HepG2 (cell line): ENCODE measurements around the gene AEBP1. TPM values are rescaled to one million over a fixed set of nuclear protein-coding genes. Genes with fewer than 3 reads are reported as not detected.

Experiments
- ATAC-seq: fragments of 200-7000 bp; cut with Tn5 transposase; 3 replicates; pipeline ENCODE4 v1.9.1; 2020; ENCODE audit warnings: mild to moderate bottlenecking, moderate library complexity
- BruUV-seq: library from RNA; stranded (reverse); fragments of 400-500 nt; replicated peaks from 2 replicates; lab custom pipeline; 2021; lab: Mats Ljungman, UMichigan
- CTCF ChIA-PET: fragments of 300-600 bp; formaldehyde crosslinking; extraction: SDS; loops from one replicate; lab custom pipeline; 2021; ENCODE audit warnings: low total read pairs, inconsistent platforms, low intra/inter-chr PET ratio; lab: Yijun Ruan, JAX
- POLR2A ChIA-PET: fragments of 350-600 bp; sonication (Branson Sonifier 250); formaldehyde crosslinking; loops from one replicate; lab custom pipeline; 2020; ENCODE audit warnings: antibody characterized with exemption, inconsistent platforms; lab: Yijun Ruan, JAX
- DNase-seq: peaks from one replicate; pipeline ENCODE4 v3.0.0-alpha.2; 2015; ENCODE audit warnings: low spot score
- FAIRE-seq: peaks from 3 replicates; lab custom pipeline; 2011; peaks lifted over from hg19 to GRCh38; lab: Jason Lieb, UNC
- H2AFZ ChIP-seq: one replicate; pipeline ENCODE4 v1.6.1; 2011; ENCODE audit warnings: low read length, inconsistent platforms
- H3K27ac ChIP-seq: fragments of 300-600 bp; 3 replicates; pipeline ENCODE4 v1.8.0; 2011; ENCODE audit warnings: mixed run types, mild to moderate bottlenecking, mixed read lengths, low read length, inconsistent platforms; ENCODE audit not compliant: insufficient read depth; ENCODE audit errors: extremely low read length
- H3K27me3 ChIP-seq, 2 experiments: fragments of 200-600 bp in 1 of 2; 2 replicates in 1 of 2; 3 replicates in 1 of 2; pipeline versions ENCODE4 v1.6.0 to v1.8.0; 2011; ENCODE audit warnings: low read length in 2 of 2, mild to moderate bottlenecking in 2 of 2, moderate library complexity in 2 of 2, inconsistent platforms in 1 of 2; ENCODE audit not compliant: insufficient read depth in 2 of 2, control insufficient read depth in 1 of 2
- H3K36me3 ChIP-seq, 2 experiments: fragments of 200-600 bp in 1 of 2; replicated peaks in 1 of 2; 2 replicates in 1 of 2; 3 replicates in 1 of 2; pipeline versions ENCODE4 v1.5.1 to v1.8.0; 2011; ENCODE audit warnings: low read length in 2 of 2, inconsistent platforms in 1 of 2; ENCODE audit not compliant: insufficient read depth in 2 of 2, control insufficient read depth in 1 of 2
- H3K4me1 ChIP-seq: 2 replicates; pipeline ENCODE4 v1.5.1; 2012; ENCODE audit warnings: low read length, inconsistent platforms; ENCODE audit not compliant: insufficient read depth
- H3K4me2 ChIP-seq: 2 replicates; pipeline ENCODE4 v1.6.0; 2011; ENCODE audit warnings: low read depth, low read length, inconsistent platforms
- H3K4me3 ChIP-seq, 3 experiments: fragments of 200-600 bp in 1 of 3; sonication (generic), shearing (Covaris generic) in 1 of 3; replicated peaks in 1 of 3; 2 replicates each; pipeline ENCODE4 v1.5.1; 2011 to 2016; ENCODE audit warnings: low read length in 3 of 3, inconsistent platforms in 2 of 3, low read depth in 2 of 3, mild to moderate bottlenecking in 2 of 3, control low read depth in 1 of 3, mixed read lengths in 1 of 3; ENCODE audit not compliant: insufficient read depth in 1 of 3
- H3K79me2 ChIP-seq: one replicate; pipeline ENCODE4 v1.6.1; 2011; ENCODE audit warnings: low read length, inconsistent platforms; ENCODE audit not compliant: insufficient read depth
- H3K9ac ChIP-seq: 2 replicates; pipeline ENCODE4 v1.6.0; 2011; ENCODE audit warnings: mild to moderate bottlenecking, low read depth, low read length, inconsistent platforms; ENCODE audit not compliant: insufficient read depth
- H3K9me3 ChIP-seq: 2 replicates; pipeline ENCODE4 v1.5.1; 2012; ENCODE audit warnings: mild to moderate bottlenecking, low read length
- H4K20me1 ChIP-seq: 2 replicates; pipeline ENCODE4 v1.6.0; 2011; ENCODE audit warnings: inconsistent platforms, mild to moderate bottlenecking, low read length, moderate library complexity; ENCODE audit not compliant: insufficient read depth
- HDAC2 ChIP-seq: sonication (generic); formaldehyde crosslinking; IDR thresholded peaks from 2 replicates; pipeline ENCODE4 v1.4.0; 2020; ENCODE audit warnings: missing genetic modification reagents
- HOXA7 ChIP-seq: sonication (generic); formaldehyde crosslinking; IDR thresholded peaks from 2 replicates; pipeline ENCODE4 v1.8.1; 2022; ENCODE audit warnings: mild to moderate bottlenecking, missing genetic modification reagents, moderate library complexity
- PPARG ChIP-seq: conservative IDR thresholded peaks from 2 replicates; pipeline ENCODE4 v1.6.1; 2016; ENCODE audit warnings: missing biosample characterization, missing genetic modification reagents
- SALL2 ChIP-seq: sonication (generic); formaldehyde crosslinking; IDR thresholded peaks from 2 replicates; pipeline ENCODE4 v1.8.1; 2023; ENCODE audit warnings: mild to moderate bottlenecking, missing genetic modification reagents, inconsistent platforms
- ZNF772 ChIP-seq: sonication (generic); formaldehyde crosslinking; IDR thresholded peaks from 2 replicates; pipeline ENCODE4 v1.5.0; 2020; ENCODE audit warnings: mild to moderate bottlenecking, missing genetic modification reagents
- whole genome bisulfite sequencing: methylation state at CpG from one replicate; pipeline ENCODE4 v1.1.6; 2017; ENCODE audit warnings: low lambda C conversion rate; 5-methylcytosine and 5-hydroxymethylcytosine counted together
- in situ Hi-C: cut with HindIII; loops from 2 replicates; pipeline ENCODE4 v1.10.0; 2017; ENCODE audit warnings: low pct_unique_long_range_greater_than_20kb; ENCODE audit not compliant: extremely low pct_ligation_motif_present
- intact Hi-C: fragments of 100-400 bp; cut with micrococcal nuclease; formaldehyde crosslinking; loops from one replicate; pipeline ENCODE4 v1.10.0; 2022; ENCODE audit not compliant: unreplicated experiment
- polyA plus RNA-seq, 8 experiments: library from polyadenylated mRNA; depleted of rRNA in 3 of 8; stranded (reverse) in 7 of 8; unstranded in 1 of 8; fragments of >200 nt; fragmentation: Illumina TruSeq in 4 of 8; extraction: Trizol in 4 of 8; gene quantifications; 2 replicates each; pipeline versions ENCODE4 v1.2.1 to v1.2.3, GENCODE V29; 2011 to 2016; ENCODE audit warnings: low read depth in 4 of 8, missing spikeins in 1 of 8, mixed read lengths in 1 of 8; ENCODE audit not compliant: insufficient read depth in 1 of 8
- total RNA-seq, 5 experiments: library from RNA; depleted of rRNA; stranded (reverse); fragments of >200 nt; fragmentation: Illumina TruSeq; extraction: Trizol; gene quantifications; 2 replicates each; pipeline ENCODE4 v1.2.3, GENCODE V29; 2016; ENCODE audit warnings: low read depth in 1 of 5
- TF ChIP-seq, protein P1 (sequence below): sonication (generic); formaldehyde crosslinking; IDR thresholded peaks from 2 replicates; pipeline ENCODE4 v1.9.0; 2021; ENCODE audit warnings: missing genetic modification reagents, mild to moderate bottlenecking, borderline replicate concordance
- TF ChIP-seq, protein P2 (sequence below): sonication (generic); formaldehyde crosslinking; IDR thresholded peaks from 2 replicates; pipeline ENCODE4 v1.5.0; 2020; ENCODE audit warnings: mild to moderate bottlenecking, missing genetic modification reagents, moderate library complexity
- TF ChIP-seq, protein P3 (sequence below): sonication (generic); formaldehyde crosslinking; IDR thresholded peaks from 2 replicates; pipeline ENCODE4 v1.5.0; 2020; ENCODE audit warnings: missing genetic modification reagents
- TF ChIP-seq, protein P4 (sequence below): IDR thresholded peaks from 2 replicates; pipeline ENCODE4 v1.6.1; 2016; ENCODE audit warnings: low read depth
- TF ChIP-seq, protein P5 (sequence below): sonication (generic); formaldehyde crosslinking; IDR thresholded peaks from 2 replicates; pipeline ENCODE4 v1.4.0; 2020; ENCODE audit warnings: mild to moderate bottlenecking, missing genetic modification reagents
- TF ChIP-seq, protein P6 (sequence below): IDR thresholded peaks from 2 replicates; pipeline ENCODE4 v1.6.1; 2012; ENCODE audit warnings: low read length, improper control_type of control experiment

The AEBP1 gene
- total and polyA plus RNA-seq, 2 of the 13 experiments (the other 11 are each of a cell fraction or from before 2014, with no cell fraction given): 0.22 to 0.55 TPM

DNA sequence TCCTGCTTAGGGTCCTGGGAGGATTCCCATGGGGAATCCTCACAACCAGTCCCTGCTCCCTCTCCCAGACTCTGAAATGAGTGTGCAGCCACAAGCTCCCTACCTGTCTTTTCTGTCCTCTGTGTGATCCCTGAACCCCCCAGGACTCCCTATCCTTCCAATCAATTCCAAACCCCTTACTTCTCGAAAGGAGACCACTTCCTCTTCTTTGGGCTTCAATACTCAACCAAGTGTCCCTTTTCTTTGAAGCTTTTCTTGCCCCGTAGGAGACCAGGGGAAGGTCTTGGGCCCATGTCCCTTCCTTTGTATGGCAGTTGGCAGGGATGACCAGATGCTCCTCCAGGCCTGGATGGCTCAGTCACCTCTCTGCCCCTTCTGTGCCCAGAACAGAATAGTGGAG is 1.7 kb downstream of the AEBP1 start:
- H3K36me3 ChIP-seq: no peaks in the 10 kb centered on the region
- ChIA-PET CTCF (no interaction called here), POLR2A (no interaction called here)
- intact Hi-C loops (no loop called here), in situ Hi-C loops (no loop called here)
- no peak overlapping the region for H2AFZ ChIP-seq
- H3K27ac ChIP-seq: no peak overlapping the region
- no peaks in the 10 kb centered on the region for H3K9me3 ChIP-seq
- no peaks in the 10 kb centered on the region for H4K20me1 ChIP-seq
- DNase-seq: no peak
- H3K9ac ChIP-seq: no peak overlapping the region
- BruUV-seq: no TSS peak
- H3K79me2 ChIP-seq: no peaks in the 10 kb centered on the region
- FAIRE-seq: no peak
- H3K4me3 ChIP-seq: no peak overlapping the region
- peaks cover 23% of the 10 kb centered on the region for H3K4me1 ChIP-seq
- no peak overlapping the region for H3K4me2 ChIP-seq
- 6% methylated on average over 2 of the region's 2 CpGs for WGBS
- ATAC-seq: no peak
- peaks cover 10 to 50% of the 10 kb centered on the region in 2 experiments; a peak in 4 of 5 replicates for H3K27me3 ChIP-seq
- TF ChIP-seq, protein P1, sequence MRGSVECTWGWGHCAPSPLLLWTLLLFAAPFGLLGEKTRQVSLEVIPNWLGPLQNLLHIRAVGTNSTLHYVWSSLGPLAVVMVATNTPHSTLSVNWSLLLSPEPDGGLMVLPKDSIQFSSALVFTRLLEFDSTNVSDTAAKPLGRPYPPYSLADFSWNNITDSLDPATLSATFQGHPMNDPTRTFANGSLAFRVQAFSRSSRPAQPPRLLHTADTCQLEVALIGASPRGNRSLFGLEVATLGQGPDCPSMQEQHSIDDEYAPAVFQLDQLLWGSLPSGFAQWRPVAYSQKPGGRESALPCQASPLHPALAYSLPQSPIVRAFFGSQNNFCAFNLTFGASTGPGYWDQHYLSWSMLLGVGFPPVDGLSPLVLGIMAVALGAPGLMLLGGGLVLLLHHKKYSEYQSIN (CRISPR knock-in tag): no peak
- TF ChIP-seq, protein P2, sequence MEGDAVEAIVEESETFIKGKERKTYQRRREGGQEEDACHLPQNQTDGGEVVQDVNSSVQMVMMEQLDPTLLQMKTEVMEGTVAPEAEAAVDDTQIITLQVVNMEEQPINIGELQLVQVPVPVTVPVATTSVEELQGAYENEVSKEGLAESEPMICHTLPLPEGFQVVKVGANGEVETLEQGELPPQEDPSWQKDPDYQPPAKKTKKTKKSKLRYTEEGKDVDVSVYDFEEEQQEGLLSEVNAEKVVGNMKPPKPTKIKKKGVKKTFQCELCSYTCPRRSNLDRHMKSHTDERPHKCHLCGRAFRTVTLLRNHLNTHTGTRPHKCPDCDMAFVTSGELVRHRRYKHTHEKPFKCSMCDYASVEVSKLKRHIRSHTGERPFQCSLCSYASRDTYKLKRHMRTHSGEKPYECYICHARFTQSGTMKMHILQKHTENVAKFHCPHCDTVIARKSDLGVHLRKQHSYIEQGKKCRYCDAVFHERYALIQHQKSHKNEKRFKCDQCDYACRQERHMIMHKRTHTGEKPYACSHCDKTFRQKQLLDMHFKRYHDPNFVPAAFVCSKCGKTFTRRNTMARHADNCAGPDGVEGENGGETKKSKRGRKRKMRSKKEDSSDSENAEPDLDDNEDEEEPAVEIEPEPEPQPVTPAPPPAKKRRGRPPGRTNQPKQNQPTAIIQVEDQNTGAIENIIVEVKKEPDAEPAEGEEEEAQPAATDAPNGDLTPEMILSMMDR (CRISPR knock-in tag): no peak
- TF ChIP-seq ZNF772 (CRISPR knock-in tag) (no peak), HDAC2 (CRISPR knock-in tag) (no peak), HOXA7 (no peak), PPARG (no peak), SALL2 (no peak)
- TF ChIP-seq, protein P3, sequence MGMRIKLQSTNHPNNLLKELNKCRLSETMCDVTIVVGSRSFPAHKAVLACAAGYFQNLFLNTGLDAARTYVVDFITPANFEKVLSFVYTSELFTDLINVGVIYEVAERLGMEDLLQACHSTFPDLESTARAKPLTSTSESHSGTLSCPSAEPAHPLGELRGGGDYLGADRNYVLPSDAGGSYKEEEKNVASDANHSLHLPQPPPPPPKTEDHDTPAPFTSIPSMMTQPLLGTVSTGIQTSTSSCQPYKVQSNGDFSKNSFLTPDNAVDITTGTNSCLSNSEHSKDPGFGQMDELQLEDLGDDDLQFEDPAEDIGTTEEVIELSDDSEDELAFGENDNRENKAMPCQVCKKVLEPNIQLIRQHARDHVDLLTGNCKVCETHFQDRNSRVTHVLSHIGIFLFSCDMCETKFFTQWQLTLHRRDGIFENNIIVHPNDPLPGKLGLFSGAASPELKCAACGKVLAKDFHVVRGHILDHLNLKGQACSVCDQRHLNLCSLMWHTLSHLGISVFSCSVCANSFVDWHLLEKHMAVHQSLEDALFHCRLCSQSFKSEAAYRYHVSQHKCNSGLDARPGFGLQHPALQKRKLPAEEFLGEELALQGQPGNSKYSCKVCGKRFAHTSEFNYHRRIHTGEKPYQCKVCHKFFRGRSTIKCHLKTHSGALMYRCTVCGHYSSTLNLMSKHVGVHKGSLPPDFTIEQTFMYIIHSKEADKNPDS (CRISPR knock-in tag): no peak
- TF ChIP-seq, protein P4, sequence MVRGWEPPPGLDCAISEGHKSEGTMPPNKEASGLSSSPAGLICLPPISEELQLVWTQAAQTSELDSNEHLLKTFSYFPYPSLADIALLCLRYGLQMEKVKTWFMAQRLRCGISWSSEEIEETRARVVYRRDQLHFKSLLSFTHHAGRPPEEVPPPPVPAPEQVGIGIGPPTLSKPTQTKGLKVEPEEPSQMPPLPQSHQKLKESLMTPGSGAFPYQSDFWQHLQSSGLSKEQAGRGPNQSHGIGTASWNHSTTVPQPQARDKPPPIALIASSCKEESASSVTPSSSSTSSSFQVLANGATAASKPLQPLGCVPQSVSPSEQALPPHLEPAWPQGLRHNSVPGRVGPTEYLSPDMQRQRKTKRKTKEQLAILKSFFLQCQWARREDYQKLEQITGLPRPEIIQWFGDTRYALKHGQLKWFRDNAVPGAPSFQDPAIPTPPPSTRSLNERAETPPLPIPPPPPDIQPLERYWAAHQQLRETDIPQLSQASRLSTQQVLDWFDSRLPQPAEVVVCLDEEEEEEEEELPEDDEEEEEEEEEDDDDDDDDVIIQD (CRISPR knock-in tag): no peak
- TF ChIP-seq, protein P5, sequence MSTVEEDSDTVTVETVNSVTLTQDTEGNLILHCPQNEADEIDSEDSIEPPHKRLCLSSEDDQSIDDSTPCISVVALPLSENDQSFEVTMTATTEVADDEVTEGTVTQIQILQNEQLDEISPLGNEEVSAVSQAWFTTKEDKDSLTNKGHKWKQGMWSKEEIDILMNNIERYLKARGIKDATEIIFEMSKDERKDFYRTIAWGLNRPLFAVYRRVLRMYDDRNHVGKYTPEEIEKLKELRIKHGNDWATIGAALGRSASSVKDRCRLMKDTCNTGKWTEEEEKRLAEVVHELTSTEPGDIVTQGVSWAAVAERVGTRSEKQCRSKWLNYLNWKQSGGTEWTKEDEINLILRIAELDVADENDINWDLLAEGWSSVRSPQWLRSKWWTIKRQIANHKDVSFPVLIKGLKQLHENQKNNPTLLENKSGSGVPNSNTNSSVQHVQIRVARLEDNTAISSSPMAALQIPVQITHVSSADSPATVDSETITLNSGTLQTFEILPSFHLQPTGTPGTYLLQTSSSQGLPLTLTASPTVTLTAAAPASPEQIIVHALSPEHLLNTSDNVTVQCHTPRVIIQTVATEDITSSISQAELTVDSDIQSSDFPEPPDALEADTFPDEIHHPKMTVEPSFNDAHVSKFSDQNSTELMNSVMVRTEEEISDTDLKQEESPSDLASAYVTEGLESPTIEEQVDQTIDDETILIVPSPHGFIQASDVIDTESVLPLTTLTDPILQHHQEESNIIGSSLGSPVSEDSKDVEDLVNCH (CRISPR knock-in tag): no peak
- TF ChIP-seq, protein P6, sequence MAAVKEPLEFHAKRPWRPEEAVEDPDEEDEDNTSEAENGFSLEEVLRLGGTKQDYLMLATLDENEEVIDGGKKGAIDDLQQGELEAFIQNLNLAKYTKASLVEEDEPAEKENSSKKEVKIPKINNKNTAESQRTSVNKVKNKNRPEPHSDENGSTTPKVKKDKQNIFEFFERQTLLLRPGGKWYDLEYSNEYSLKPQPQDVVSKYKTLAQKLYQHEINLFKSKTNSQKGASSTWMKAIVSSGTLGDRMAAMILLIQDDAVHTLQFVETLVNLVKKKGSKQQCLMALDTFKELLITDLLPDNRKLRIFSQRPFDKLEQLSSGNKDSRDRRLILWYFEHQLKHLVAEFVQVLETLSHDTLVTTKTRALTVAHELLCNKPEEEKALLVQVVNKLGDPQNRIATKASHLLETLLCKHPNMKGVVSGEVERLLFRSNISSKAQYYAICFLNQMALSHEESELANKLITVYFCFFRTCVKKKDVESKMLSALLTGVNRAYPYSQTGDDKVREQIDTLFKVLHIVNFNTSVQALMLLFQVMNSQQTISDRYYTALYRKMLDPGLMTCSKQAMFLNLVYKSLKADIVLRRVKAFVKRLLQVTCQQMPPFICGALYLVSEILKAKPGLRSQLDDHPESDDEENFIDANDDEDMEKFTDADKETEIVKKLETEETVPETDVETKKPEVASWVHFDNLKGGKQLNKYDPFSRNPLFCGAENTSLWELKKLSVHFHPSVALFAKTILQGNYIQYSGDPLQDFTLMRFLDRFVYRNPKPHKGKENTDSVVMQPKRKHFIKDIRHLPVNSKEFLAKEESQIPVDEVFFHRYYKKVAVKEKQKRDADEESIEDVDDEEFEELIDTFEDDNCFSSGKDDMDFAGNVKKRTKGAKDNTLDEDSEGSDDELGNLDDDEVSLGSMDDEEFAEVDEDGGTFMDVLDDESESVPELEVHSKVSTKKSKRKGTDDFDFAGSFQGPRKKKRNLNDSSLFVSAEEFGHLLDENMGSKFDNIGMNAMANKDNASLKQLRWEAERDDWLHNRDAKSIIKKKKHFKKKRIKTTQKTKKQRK: no peak
